Measurements from ENCODE around the gene MEIOB. TPM values are rescaled to one million over a fixed set of nuclear protein-coding genes. Genes with fewer than 3 reads are reported as not detected.

MEIOB gene
- total RNA-seq, 2 donors from 2014 or later = not detected

DNA sequence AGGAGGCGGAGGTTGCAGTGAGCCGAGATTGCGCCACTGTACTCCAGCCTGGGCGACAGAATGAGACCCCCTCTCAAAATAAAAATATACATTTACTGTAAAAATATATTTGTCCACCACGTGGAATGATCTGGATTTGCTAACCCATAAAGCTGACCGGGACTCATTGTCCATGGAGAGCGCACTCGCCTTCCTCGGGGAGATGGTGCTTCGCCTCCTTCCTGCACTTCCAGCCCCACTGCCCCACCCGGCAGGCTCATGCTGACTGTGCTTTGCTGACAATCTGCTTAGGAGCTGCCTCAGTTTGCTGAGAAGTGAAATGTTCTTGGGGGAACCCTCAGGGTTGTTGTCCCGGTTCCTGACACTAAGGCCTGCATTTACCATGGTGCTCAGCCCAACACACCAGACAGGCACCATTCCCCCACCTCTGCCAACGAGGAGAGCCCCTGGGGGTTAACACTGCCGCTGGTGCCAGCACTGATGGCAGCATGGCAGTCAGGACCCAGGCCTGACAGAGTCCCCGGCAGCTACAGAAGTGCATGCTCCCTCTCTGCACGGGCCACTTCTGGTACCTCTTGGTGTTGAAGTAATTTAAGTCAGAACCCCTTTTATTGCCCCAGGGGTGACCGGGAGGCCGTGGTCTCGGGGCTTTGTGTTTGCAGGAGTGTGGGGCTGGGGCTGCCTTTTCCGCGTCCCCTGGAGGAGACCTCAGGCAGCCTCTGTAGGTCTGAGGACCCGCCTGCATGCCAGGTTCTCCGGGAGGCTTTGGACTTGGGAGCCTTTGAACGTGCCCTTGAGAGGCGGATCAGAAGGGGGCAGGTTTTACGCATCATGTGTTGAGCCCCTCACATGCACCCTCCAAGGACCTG lies 86.8 kb downstream of the MEIOB start:
- DNase-seq (peak in 1 of 2 donors; percentile 25), ATAC-seq (no peak)
- intact Hi-C loops (cut with DNase I, micrococcal nuclease) = no loop called here

Other genes with a start within 250 kb of the MEIOB start
- gene JPT2, start 193.9 kb downstream of the MEIOB start, total RNA-seq = 10 to 100 TPM; 49.8 to 62.4 TPM
- gene MAPK8IP3, start 166.0 kb downstream of the MEIOB start, total RNA-seq = 10 to 100 TPM; 55.2 to 79.0 TPM
- 10 to 100 TPM; 59.5 to 62.9 TPM for gene NME3, start 100.6 kb downstream of the MEIOB start, total RNA-seq
- gene EME2, start 99.4 kb downstream of the MEIOB start, total RNA-seq = 10 to 100 TPM; 22.1 to 34.9 TPM
- 100 to 1,000 TPM; 103 to 133 TPM for gene MRPS34, start 99.0 kb downstream of the MEIOB start, total RNA-seq
- gene SPSB3, start 89.6 kb downstream of the MEIOB start, total RNA-seq = 10 to 100 TPM; 37.9 to 49.1 TPM
- 10 to 100 TPM; 29.4 to 34.4 TPM for gene NUBP2, start 89.2 kb downstream of the MEIOB start, total RNA-seq
- 1 to 10 TPM in 1 of 2 donors, under 1 TPM in 1; 0.58 to 1.3 TPM for gene IGFALS, start 78.5 kb downstream of the MEIOB start, total RNA-seq
- 10 to 100 TPM; 64.5 to 85.0 TPM for gene HAGH, start 45.3 kb downstream of the MEIOB start, total RNA-seq
- 10 to 100 TPM; 60.0 to 66.9 TPM for gene FAHD1, start 45.0 kb downstream of the MEIOB start, total RNA-seq
- 10 to 100 TPM in 1 of 2 donors, under 1 TPM in 1; 0.31 to 11.8 TPM for gene HS3ST6, start 46.3 kb upstream of the MEIOB start, total RNA-seq
- 10 to 100 TPM; 46.0 to 46.6 TPM for gene MSRB1, start 71.0 kb upstream of the MEIOB start, total RNA-seq
- gene RPL3L, start 82.5 kb upstream of the MEIOB start, total RNA-seq = not detected
- gene NDUFB10, start 87.4 kb upstream of the MEIOB start, total RNA-seq = 100 to 1,000 TPM; 224 to 273 TPM
- gene RPS2, start 92.7 kb upstream of the MEIOB start, total RNA-seq = 1,000 to 10,000 TPM; 1,705 to 1,742 TPM
- gene RNF151, start 94.7 kb upstream of the MEIOB start, total RNA-seq = not detected
- 10 to 100 TPM; 22.0 to 23.6 TPM for gene TBL3, start 99.9 kb upstream of the MEIOB start, total RNA-seq
- gene NOXO1, start 109.3 kb upstream of the MEIOB start, total RNA-seq = 10 to 100 TPM; 34.6 to 49.0 TPM
- gene GFER, start 112.0 kb upstream of the MEIOB start, total RNA-seq = 10 to 100 TPM; 73.7 to 82.3 TPM
- gene SYNGR3, start 117.8 kb upstream of the MEIOB start, total RNA-seq = 1 to 10 TPM; 1.6 to 3.0 TPM
- 10 to 100 TPM; 45.8 to 52.8 TPM for gene ZNF598, start 137.7 kb upstream of the MEIOB start, total RNA-seq
- gene NPW, start 147.6 kb upstream of the MEIOB start, total RNA-seq = 1 to 10 TPM; 1.9 to 2.5 TPM
- gene NHERF2, start 154.7 kb upstream of the MEIOB start, total RNA-seq = 10 to 100 TPM; 69.3 to 73.7 TPM
- 10 to 100 TPM; 27.3 to 29.5 TPM for gene NTHL1, start 175.7 kb upstream of the MEIOB start, total RNA-seq
- gene TSC2, start 175.8 kb upstream of the MEIOB start, total RNA-seq = 100 to 1,000 TPM; 115 to 118 TPM